GM12892 (cell line): Measurements from ENCODE around the gene SMPD3.

ENCODE experiments used
- DNase-seq: peaks from one replicate; pipeline ENCODE4 v3.0.0; 2011; ENCODE audit not compliant: insufficient read length
- FAIRE-seq: peaks from 2 replicates; lab custom pipeline; 2011; peaks lifted over from hg19 to GRCh38; lab: Jason Lieb, UNC
- POLR2A ChIP-seq: IDR thresholded peaks from 2 replicates; pipeline ENCODE4 v1.6.1; 2011; ENCODE audit warnings: low read depth, low read length, control low read depth
- POLR2AphosphoS5 ChIP-seq: IDR thresholded peaks from 2 replicates; pipeline ENCODE4 v1.6.1; 2011; ENCODE audit warnings: low read depth, low read length, control low read depth
- TAF1 ChIP-seq: IDR thresholded peaks from 2 replicates; pipeline ENCODE4 v1.6.1; 2011; ENCODE audit warnings: low read depth, mild to moderate bottlenecking, control low read depth, low read length, borderline replicate concordance

The SMPD3 gene

DNA sequence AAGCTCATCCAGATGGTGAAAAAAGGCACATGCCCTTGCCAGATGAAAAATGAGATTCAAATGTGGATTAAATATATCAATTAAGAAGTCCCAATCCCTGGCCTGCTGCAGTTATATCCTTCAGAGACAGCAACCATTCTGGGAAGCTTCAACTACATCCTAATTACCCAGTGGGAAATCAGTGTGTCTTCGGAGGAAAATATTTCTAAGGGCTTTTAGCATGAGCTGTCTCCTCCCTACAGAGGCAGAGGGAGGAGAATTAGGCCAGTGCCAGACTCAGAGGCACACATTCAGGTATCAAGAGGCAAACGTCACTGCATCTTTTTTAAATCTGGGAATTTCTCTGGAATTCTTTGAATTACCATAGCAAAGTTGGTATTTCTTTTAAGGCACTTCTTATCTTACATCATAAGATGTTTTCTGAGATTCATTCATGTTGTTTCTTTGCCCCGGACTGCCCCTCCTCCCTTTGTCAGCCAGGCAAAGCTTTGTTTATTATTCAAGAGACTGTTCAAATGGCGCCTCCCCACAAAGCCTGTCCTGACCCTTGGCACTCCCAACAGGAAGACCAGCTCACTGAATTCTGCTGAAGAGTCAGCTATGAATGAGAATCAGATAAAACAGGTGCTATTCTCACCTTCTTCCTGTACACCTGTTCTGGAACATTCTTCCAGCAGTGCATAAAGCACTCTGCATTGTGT is 38.3 kb upstream of the SMPD3 start:
- no peak for FAIRE-seq
- TF ChIP-seq POLR2A: no peak
- TF ChIP-seq POLR2AphosphoS5: no peak
- TF ChIP-seq TAF1: no peak
- no peak for DNase-seq

DNA sequence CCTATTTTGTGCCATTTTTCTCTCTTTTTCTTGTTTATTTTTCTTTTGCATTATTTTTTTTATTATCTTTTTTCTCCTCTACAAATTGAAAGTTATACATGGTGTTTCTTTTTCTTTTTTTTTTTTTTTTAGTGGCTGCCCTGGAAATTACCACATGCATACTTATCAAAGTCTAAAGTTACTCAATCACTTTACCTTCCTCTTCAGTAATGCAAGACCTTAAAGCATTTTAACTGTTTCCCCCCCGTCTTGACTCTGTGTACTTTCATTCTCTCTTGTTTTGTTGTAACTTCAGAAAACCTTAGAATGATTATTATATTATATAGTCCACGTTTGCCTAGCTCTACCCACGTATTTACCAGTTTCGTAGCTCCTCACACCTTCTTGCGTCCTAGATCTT is 33.3 kb upstream of the SMPD3 start:
- TF ChIP-seq TAF1 (no peak), POLR2AphosphoS5 (no peak), POLR2A (no peak)
- DNase-seq: no peak
- FAIRE-seq: no peak

- TF ChIP-seq TAF1 (no peak), POLR2AphosphoS5 (no peak), POLR2A (no peak)
- DNase-seq: no peak
- FAIRE-seq: no peak
These were observed 32.0 kb upstream of the SMPD3 start for GRCh38 chr16:68480084-68480995.

DNA sequence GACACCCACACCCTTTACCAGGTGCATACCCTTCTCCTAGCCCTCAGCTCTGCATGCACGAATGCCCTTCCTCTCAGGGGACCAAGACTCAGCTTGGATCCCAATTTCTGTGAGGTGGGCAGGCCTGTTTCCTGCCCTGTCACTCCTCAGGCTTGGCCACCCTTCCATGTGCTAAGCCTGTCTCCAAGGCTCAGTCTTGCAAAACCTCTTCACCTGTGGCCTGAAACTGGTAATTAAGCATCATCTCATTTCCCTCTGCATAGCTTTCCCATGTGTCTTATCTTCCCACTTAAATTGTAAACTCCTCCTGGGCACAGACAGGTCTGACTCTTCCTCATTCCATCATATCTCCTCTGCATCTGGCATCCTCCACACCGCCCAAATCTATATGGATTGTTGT is 31.0 kb upstream of the SMPD3 start:
- no peak for DNase-seq
- TF ChIP-seq POLR2AphosphoS5 (no peak), TAF1 (no peak), POLR2A (no peak)
- no peak for FAIRE-seq

DNA sequence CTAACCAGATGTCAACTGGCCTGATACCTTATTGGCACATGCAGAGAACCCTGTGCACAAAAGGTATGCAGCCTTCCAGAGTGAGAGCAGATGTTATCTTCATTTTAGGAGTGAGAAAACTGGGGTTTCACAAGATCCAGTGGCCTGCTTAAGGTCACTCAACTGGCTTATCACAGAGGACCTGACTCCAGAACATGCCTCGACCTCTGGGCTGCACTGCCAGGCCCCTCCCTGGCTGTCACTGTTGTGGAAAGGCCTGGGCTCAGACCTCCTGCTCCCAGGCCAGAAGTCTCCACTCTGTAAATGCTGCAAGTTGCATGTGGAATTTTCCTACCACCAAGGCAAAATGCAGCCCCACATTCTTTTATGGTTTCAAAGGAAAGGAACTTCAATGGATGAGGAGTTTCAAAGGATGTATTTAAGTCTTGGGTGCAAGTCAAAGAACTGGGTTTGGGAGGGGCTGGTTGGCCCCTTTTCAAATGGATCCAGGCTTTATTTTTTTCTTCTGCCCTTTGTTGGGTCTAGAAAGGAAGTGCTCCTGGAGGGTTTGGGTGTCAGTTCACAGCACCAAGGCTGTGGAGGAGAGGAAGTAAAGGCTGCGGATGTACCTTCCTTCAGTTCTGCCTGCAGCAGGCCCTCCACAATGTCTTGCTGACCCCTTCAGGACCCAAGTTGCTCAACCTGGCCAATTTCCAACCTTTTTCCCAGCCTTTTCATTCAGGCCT is 30.4 kb upstream of the SMPD3 start:
- FAIRE-seq (no peak), DNase-seq (no peak)
- TF ChIP-seq POLR2AphosphoS5 (no peak), POLR2A (no peak), TAF1 (no peak)

GRCh38 chr16:68475071-68475470 is 26.8 kb upstream of the SMPD3 start:
- FAIRE-seq (no peak), DNase-seq (no peak)
- TF ChIP-seq TAF1 (no peak), POLR2A (no peak), POLR2AphosphoS5 (no peak)

GRCh38 chr16:68473358-68474070 is 25.2 kb upstream of the SMPD3 start:
- no peak for FAIRE-seq
- TF ChIP-seq POLR2A: no peak
- TF ChIP-seq POLR2AphosphoS5: no peak
- no peak for TF ChIP-seq TAF1
- DNase-seq: no peak

DNA sequence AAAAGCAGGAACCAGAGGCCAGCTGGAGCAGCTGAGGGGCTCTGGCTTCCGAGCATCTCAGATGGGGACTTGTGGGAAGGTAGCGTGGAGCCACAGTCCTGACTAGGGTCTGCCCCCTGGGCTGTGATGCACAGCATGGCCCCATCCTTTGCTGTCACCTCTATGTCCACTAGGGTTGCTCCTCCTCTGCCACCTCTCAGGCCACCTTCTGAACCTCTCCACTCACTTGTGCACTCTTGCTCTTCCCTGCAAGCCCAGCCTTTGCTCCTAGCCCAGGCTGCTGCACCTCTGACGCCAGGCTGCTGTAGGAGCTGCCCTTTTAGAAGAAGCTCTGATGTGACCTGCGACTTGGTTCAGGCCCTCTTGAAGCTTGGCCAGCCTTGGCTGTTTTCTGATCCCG is 24.3 kb upstream of the SMPD3 start:
- DNase-seq (no peak), FAIRE-seq (no peak)
- no peak for TF ChIP-seq POLR2AphosphoS5
- TF ChIP-seq TAF1: no peak
- TF ChIP-seq POLR2A: no peak

DNA sequence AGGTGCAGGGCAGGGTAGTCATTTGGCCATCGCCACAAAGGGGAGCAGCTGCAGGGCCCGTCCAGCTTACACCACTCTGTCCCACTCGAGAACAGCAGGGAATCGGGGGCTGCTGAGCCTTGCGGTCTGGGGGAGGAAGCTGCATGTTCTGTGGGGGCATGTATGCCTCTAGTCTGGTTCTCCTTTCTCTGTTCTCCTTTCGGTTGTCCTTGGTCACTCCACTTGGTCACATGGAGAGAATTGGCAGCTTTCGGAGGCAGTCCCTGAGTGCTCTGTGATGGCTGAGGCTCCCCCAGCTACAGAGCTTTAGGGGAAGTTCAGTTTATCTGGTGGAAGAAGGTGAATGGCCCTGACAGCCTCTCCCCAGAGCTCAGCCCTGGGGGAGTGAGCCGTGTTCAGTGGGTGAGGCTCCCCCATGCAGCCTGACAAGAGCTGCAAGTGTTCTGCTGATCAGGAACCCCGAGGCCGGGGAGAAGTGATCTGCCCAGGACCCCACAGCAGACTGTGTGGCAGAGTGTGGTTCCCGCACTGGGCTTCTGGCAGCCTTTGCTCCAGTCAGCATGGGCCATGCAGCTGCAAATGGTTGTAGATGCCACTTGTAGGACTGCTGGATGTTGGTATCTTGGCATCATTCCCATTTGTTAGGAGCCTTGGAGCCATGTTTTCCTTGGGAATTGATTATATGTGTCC is 22.3 kb upstream of the SMPD3 start:
- TF ChIP-seq POLR2A (peak; percentile 48; the same call in 1 of the 2 replicates), TAF1 (no peak), POLR2AphosphoS5 (peak; percentile 48; the same call in 1 of the 2 replicates)
- peak; percentile 100 for FAIRE-seq
- DNase-seq: peak; percentile 46

- TF ChIP-seq TAF1 (no peak), POLR2AphosphoS5 (no peak), POLR2A (no peak)
- FAIRE-seq (no peak), DNase-seq (no peak)
These were observed 21.6 kb upstream of the SMPD3 start for GRCh38 chr16:68469796-68470460.
